HUES48 (cell line): ENCODE data around the gene RNF128.
"Not testable (repeated sequence)": the region's sequence is repeated elsewhere in the genome, so short reads cannot be mapped to it uniquely, and the experiment has no call there.

Experiments used
- H3K27ac ChIP-seq: one replicate; pipeline ENCODE4 v1.7.0; 2013; ENCODE audit warnings: low read depth, low read length, inconsistent platforms
- H3K27me3 ChIP-seq: 2 replicates; pipeline ENCODE4 v1.6.1; 2013; ENCODE audit warnings: mild to moderate bottlenecking, low read length; ENCODE audit not compliant: control insufficient read depth, insufficient read depth
- H3K36me3 ChIP-seq: 2 replicates; pipeline ENCODE4 v1.6.1; 2013; ENCODE audit warnings: low read length; ENCODE audit not compliant: control insufficient read depth, insufficient read depth
- H3K4me1 ChIP-seq: 2 replicates; pipeline ENCODE4 v1.6.1; 2013; ENCODE audit warnings: mild to moderate bottlenecking, low read length; ENCODE audit not compliant: control insufficient read depth, insufficient read depth
- H3K4me3 ChIP-seq: 2 replicates; pipeline ENCODE4 v1.5.1; 2013; ENCODE audit warnings: mild to moderate bottlenecking, low read depth, low read length
- H3K9ac ChIP-seq: 2 replicates; pipeline ENCODE4 v1.6.1; 2013; ENCODE audit warnings: mild to moderate bottlenecking, low read depth, low read length, moderate library complexity
- H3K9me3 ChIP-seq: 2 replicates; pipeline ENCODE4 v1.6.1; 2013; ENCODE audit warnings: low read length; ENCODE audit not compliant: control insufficient read depth, insufficient read depth

The RNF128 gene

GRCh38 chrX:106742805-106743204 is 16.3 kb downstream of the RNF128 start:
- Histone ChIP-seq H3K4me3 (no peak overlapping the region), H3K36me3 (no peaks in the 10 kb centered on the region), H3K9ac (no peak overlapping the region), H3K27me3 (no peaks in the 10 kb centered on the region), H3K9me3 (no peaks in the 10 kb centered on the region), H3K27ac (no peak overlapping the region), H3K4me1 (no peaks in the 10 kb centered on the region)

GRCh38 chrX:106748377-106748776 is 21.9 kb downstream of the RNF128 start:
- Histone ChIP-seq H3K27ac (no peak overlapping the region), H3K9me3 (peaks cover 3% of the 10 kb centered on the region; the same call in 1 of the 2 replicates), H3K27me3 (no peaks in the 10 kb centered on the region; the same call in 1 of the 2 replicates), H3K9ac (no peak overlapping the region), H3K4me3 (no peak overlapping the region), H3K4me1 (peaks cover 12% of the 10 kb centered on the region; the same call in 1 of the 2 replicates), H3K36me3 (no peaks in the 10 kb centered on the region)

GRCh38 chrX:106751407-106751806 is 24.9 kb downstream of the RNF128 start:
- peaks cover 3% of the 10 kb centered on the region; the same call in 1 of the 2 replicates for H3K9me3 ChIP-seq
- no peaks in the 10 kb centered on the region; the same call in 1 of the 2 replicates for H3K27me3 ChIP-seq
- H3K36me3 ChIP-seq, result no peaks in the 10 kb centered on the region
- no peak overlapping the region for H3K27ac ChIP-seq
- H3K4me3 ChIP-seq, result no peak overlapping the region
- no peak overlapping the region for H3K9ac ChIP-seq
- peaks cover 12% of the 10 kb centered on the region; the same call in 1 of the 2 replicates for H3K4me1 ChIP-seq

- H3K36me3 ChIP-seq, result no peaks in the 10 kb centered on the region
- H3K4me3 ChIP-seq, result no peak overlapping the region
- no peaks in the 10 kb centered on the region; the same call in 1 of the 2 replicates for H3K27me3 ChIP-seq
- H3K9ac ChIP-seq, result no peak overlapping the region
- H3K9me3 ChIP-seq, result peaks cover 3% of the 10 kb centered on the region; the same call in 1 of the 2 replicates
- no peak overlapping the region for H3K27ac ChIP-seq
- peaks cover 12% of the 10 kb centered on the region; the same call in 1 of the 2 replicates for H3K4me1 ChIP-seq
Measured at GRCh38 chrX:106752101-106752678, 25.7 kb downstream of the RNF128 start.

GRCh38 chrX:106769288-106769687 is 42.8 kb downstream of the RNF128 start:
- peaks cover 12% of the 10 kb centered on the region; the same call in 1 of the 2 replicates for H3K9me3 ChIP-seq
- H3K36me3 ChIP-seq, H3K4me3 ChIP-seq, H3K27ac ChIP-seq, H3K9ac ChIP-seq, H3K4me1 ChIP-seq, H3K27me3 ChIP-seq: not testable (repeated sequence)

- Histone ChIP-seq H3K9me3 (peaks cover 12% of the 10 kb centered on the region; the same call in 1 of the 2 replicates), H3K4me3 (no peak overlapping the region), H3K9ac (no peak overlapping the region), H3K36me3 (no peaks in the 10 kb centered on the region), H3K4me1 (no peaks in the 10 kb centered on the region), H3K27ac (no peak overlapping the region), H3K27me3 (no peaks in the 10 kb centered on the region)
Measured at GRCh38 chrX:106774981-106775380, 48.5 kb downstream of the RNF128 start.

- Histone ChIP-seq H3K9me3 (no peaks in the 10 kb centered on the region), H3K27ac (no peak overlapping the region), H3K36me3 (no peaks in the 10 kb centered on the region)
Measured at GRCh38 chrX:106780264-106780663, 53.8 kb downstream of the RNF128 start.

GRCh38 chrX:106780664-106781377 is 54.3 kb downstream of the RNF128 start:
- Histone ChIP-seq H3K36me3 (no peaks in the 10 kb centered on the region), H3K9me3 (no peaks in the 10 kb centered on the region), H3K27me3 (no peaks in the 10 kb centered on the region), H3K9ac (no peak overlapping the region), H3K4me1 (peaks cover 45% of the 10 kb centered on the region), H3K27ac (no peak overlapping the region), H3K4me3 (no peak overlapping the region)

More at GRCh38 chrX:106780264-106780663, 53.8 kb downstream of the RNF128 start:
- Histone ChIP-seq H3K4me3 (no peak overlapping the region), H3K27me3 (no peaks in the 10 kb centered on the region), H3K4me1 (peaks cover 40% of the 10 kb centered on the region), H3K9ac (no peak overlapping the region)

GRCh38 chrX:106783716-106784115 is 57.2 kb downstream of the RNF128 start:
- peak overlapping the region; percentile 64 for H3K9ac ChIP-seq
- H3K4me1 ChIP-seq, result peaks cover 47% of the 10 kb centered on the region
- no peaks in the 10 kb centered on the region for H3K27me3 ChIP-seq
- H3K9me3 ChIP-seq, result no peaks in the 10 kb centered on the region
- H3K27ac ChIP-seq, result peak overlapping the region; percentile 76
- H3K36me3 ChIP-seq, result no peaks in the 10 kb centered on the region
- H3K4me3 ChIP-seq, result peak overlapping the region; percentile 46

- Histone ChIP-seq H3K36me3 (no peaks in the 10 kb centered on the region), H3K9ac (no peak overlapping the region), H3K27me3 (no peaks in the 10 kb centered on the region)
Measured at GRCh38 chrX:106791495-106791894, 65.0 kb downstream of the RNF128 start.

GRCh38 chrX:106802063-106802387 is 75.5 kb downstream of the RNF128 start:
- Histone ChIP-seq H3K9ac (no peak overlapping the region), H3K4me3 (peak overlapping the region; percentile 83)

More at GRCh38 chrX:106791495-106791894, 65.0 kb downstream of the RNF128 start:
- H3K4me1 ChIP-seq, result no peaks in the 10 kb centered on the region
- no peak overlapping the region for H3K4me3 ChIP-seq
- H3K27ac ChIP-seq, result no peak overlapping the region
- H3K9me3 ChIP-seq, result no peaks in the 10 kb centered on the region

More at GRCh38 chrX:106802063-106802387, 75.5 kb downstream of the RNF128 start:
- Histone ChIP-seq H3K27ac (no peak overlapping the region), H3K27me3 (peaks cover 18% of the 10 kb centered on the region), H3K9me3 (no peaks in the 10 kb centered on the region), H3K4me1 (peaks cover 3% of the 10 kb centered on the region; the same call in 1 of the 2 replicates), H3K36me3 (no peaks in the 10 kb centered on the region)
